ENCODE measurements around the gene ORAI1. TPM values are rescaled to one million over a fixed set of nuclear protein-coding genes. Genes with fewer than 3 reads are reported as not detected.

Gene ORAI1
- total RNA-seq: 13.8 and 14.2 TPM in 2 replicates

GRCh38 chr12:121626087-121626852 is at the start of gene ORAI1:
Gene ORAI1, plus strand, starts transcription at chr12:121626530.

GRCh38 chr12:121580959-121581685 is 45.2 kb upstream of the ORAI1 start, which contains the start of gene KDM2B:
Gene KDM2B, minus strand, starts transcription at chr12:121581023. Its CDS starts 112 bp downstream, at chr12:121580911.

GRCh38 chr12:121669521-121669900 is 43.2 kb downstream of the ORAI1 start, which contains the start of gene MORN3:
Gene MORN3, minus strand, starts transcription at chr12:121669654. Its CDS starts 171 bp downstream, at chr12:121669483.

Other genes with a start within 250 kb of the ORAI1 start
- gene RNF34, start 226.4 kb upstream of the ORAI1 start, total RNA-seq: 114 and 116 TPM in 2 replicates
- 19.4 and 22.1 TPM in 2 replicates for gene KDM2B, start 45.5 kb upstream of the ORAI1 start, total RNA-seq
- gene MORN3, start 43.1 kb downstream of the ORAI1 start, total RNA-seq: 0.28 and 1.1 TPM in 2 replicates
- gene TMEM120B, start 86.2 kb downstream of the ORAI1 start, total RNA-seq: 5.9 and 9.0 TPM in 2 replicates
- 6.0 and 6.6 TPM in 2 replicates for gene RHOF, start 167.2 kb downstream of the ORAI1 start, total RNA-seq
- 1.9 and 2.7 TPM in 2 replicates for gene SETD1B, start 177.5 kb downstream of the ORAI1 start, total RNA-seq
- gene HPD, start 232.3 kb downstream of the ORAI1 start, total RNA-seq: not detected in 2 replicates